Right atrium auricular region (tissue), 2 donors: Measurements from ENCODE around the gene DNAJC7. TPM values are rescaled to one million over a fixed set of nuclear protein-coding genes. Genes with fewer than 3 reads are reported as not detected.

Source experiments
- DNase-seq: peaks from one replicate; pipeline ENCODE4 v3.0.0-alpha.2; 2019; ENCODE audit warnings: low spot score
- H3K27ac ChIP-seq, 2 donors: fragments of 200-600 bp; sonication (generic); 1 replicate in 1 of 2; 2 replicates in 1 of 2; pipeline ENCODE4 v1.5.1; 2016 to 2019
- H3K27me3 ChIP-seq, 2 donors: fragments of 200-600 bp; sonication (generic); one replicate each; pipeline versions ENCODE4 v1.5.1 to v1.6.0; 2017 to 2019
- H3K36me3 ChIP-seq: fragments of 200-600 bp; sonication (generic); one replicate; pipeline ENCODE4 v1.5.1; 2016
- H3K4me1 ChIP-seq, 2 donors: fragments of 200-600 bp; sonication (generic); one replicate each; pipeline versions ENCODE4 v1.5.1 to v1.6.0; 2017 to 2019
- H3K4me3 ChIP-seq, 2 donors: fragments of 200-600 bp; sonication (generic); 1 replicate in 1 of 2; 2 replicates in 1 of 2; pipeline ENCODE4 v1.5.1; 2017 to 2019; ENCODE audit warnings: mild to moderate bottlenecking in 1 of 2, moderate library complexity in 1 of 2
- H3K9me3 ChIP-seq, 2 donors: fragments of 200-600 bp; sonication (generic); one replicate each; pipeline ENCODE4 v1.5.1; 2019
- total RNA-seq, 2 donors: library from RNA; depleted of rRNA; stranded (reverse); fragments of >200 nt; gene quantifications; one replicate each; pipeline ENCODE4 v1.1.0, GENCODE V29; 2016
- TF ChIP-seq, protein P1 (sequence below), 2 donors: fragments of 200-600 bp; sonication (generic); IDR thresholded peaks; one replicate each; pipeline ENCODE4 v1.5.1; 2019; ENCODE audit warnings: antibody characterized with exemption in 2 of 2

DNAJC7 gene
- total RNA-seq, 2 donors from 2014 or later = 42.7 to 47.1 TPM

DNA sequence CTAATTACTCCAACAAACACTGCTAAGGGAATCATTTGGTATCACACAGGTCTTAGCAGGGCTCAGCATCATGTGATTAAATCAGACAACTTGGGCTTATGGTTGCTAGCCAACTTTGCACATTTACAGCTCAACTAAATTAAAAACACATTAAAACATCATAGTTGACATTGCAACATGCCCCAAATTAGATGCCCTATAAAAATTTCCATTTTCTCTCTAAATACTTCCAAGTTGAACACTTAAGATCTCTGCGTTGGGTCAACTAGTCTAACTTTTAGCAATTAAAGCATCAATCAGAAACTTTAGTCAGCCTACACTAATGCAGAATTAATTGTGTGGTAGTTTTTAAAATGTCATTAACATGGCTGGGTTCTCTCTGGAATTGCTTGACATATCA, 12.1 kb downstream of the DNAJC7 start:
- Histone ChIP-seq H3K27me3 (no peaks in the 10 kb centered on the region), H3K36me3 (peaks cover 20% of the 10 kb centered on the region), H3K9me3 (no peaks in the 10 kb centered on the region), H3K27ac (no peak overlapping the region), H3K4me1 (peaks cover 0 to 52% of the 10 kb centered on the region in 2 donors), H3K4me3 (no peak overlapping the region)
- no peak for DNase-seq
- TF ChIP-seq, protein P1, sequence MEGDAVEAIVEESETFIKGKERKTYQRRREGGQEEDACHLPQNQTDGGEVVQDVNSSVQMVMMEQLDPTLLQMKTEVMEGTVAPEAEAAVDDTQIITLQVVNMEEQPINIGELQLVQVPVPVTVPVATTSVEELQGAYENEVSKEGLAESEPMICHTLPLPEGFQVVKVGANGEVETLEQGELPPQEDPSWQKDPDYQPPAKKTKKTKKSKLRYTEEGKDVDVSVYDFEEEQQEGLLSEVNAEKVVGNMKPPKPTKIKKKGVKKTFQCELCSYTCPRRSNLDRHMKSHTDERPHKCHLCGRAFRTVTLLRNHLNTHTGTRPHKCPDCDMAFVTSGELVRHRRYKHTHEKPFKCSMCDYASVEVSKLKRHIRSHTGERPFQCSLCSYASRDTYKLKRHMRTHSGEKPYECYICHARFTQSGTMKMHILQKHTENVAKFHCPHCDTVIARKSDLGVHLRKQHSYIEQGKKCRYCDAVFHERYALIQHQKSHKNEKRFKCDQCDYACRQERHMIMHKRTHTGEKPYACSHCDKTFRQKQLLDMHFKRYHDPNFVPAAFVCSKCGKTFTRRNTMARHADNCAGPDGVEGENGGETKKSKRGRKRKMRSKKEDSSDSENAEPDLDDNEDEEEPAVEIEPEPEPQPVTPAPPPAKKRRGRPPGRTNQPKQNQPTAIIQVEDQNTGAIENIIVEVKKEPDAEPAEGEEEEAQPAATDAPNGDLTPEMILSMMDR (IDR thresholded peaks at IDR 0.05) = no peak

DNA sequence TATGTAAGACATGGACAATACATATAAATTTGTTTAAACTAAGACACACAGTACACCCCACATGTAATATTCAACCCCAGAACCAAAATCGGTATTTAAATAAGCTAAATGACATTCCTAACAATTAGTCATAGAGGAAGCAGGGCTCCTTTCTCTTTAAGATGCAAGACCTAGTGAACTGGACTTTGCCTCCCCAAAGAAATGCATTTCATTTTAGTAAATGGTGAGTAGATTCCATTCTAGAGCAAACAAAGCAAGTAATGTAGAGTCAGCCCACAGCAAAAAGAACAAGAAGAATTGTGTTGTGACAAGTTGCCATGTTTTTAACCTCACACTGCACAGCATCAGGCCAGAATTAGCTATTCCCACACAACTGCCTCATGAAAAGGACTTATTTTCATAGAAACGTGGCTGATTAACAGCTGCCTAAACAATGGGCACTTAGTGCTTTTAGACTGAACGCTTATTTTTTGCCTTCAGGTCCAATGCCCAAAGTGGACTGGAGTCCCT, 14.4 kb downstream of the DNAJC7 start:
- H3K9me3 ChIP-seq = no peaks in the 10 kb centered on the region
- no peaks in the 10 kb centered on the region for H3K27me3 ChIP-seq
- H3K36me3 ChIP-seq = peaks cover 43% of the 10 kb centered on the region
- H3K27ac ChIP-seq = no peak overlapping the region
- TF ChIP-seq, protein P1 (IDR thresholded peaks at IDR 0.05) = no peak
- no peak overlapping the region for H3K4me3 ChIP-seq
- H3K4me1 ChIP-seq = peaks cover 0 to 35% of the 10 kb centered on the region in 2 donors
- DNase-seq = no peak

DNA sequence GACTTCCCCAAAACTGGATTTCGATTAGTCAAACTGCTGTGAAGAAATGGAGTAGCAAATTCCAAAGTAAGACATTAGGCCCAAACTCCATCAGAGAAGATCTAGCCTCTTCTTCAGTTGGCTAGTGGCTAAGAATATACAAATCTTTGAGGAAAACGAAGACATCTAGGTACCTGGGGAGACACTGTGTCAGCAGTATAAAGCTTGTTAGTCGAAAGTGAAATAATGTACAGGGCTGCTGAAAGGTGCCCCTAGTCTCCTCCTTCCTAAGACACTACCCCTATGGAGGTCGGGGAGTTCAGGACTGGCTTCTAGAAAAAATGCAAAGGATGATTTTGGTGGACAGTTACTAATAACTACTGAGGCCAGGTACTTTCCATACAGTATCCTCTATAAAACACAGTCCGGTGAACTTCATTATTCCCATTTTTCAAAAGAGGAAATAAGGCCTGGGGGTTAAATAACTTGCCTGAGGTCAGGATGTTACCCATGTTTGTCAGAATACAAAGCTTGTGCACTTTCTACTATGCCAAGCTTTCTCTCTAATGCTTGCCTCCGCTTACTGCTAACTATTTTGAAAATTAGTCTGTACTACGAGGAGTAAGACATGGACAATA, 15.0 kb downstream of the DNAJC7 start:
- DNase-seq = no peak
- Histone ChIP-seq H3K9me3 (no peaks in the 10 kb centered on the region), H3K4me3 (no peak overlapping the region), H3K36me3 (peaks cover 49% of the 10 kb centered on the region), H3K4me1 (peaks cover 0 to 30% of the 10 kb centered on the region in 2 donors), H3K27ac (no peak overlapping the region), H3K27me3 (no peaks in the 10 kb centered on the region)
- TF ChIP-seq, protein P1 (IDR thresholded peaks at IDR 0.05) = no peak

DNA sequence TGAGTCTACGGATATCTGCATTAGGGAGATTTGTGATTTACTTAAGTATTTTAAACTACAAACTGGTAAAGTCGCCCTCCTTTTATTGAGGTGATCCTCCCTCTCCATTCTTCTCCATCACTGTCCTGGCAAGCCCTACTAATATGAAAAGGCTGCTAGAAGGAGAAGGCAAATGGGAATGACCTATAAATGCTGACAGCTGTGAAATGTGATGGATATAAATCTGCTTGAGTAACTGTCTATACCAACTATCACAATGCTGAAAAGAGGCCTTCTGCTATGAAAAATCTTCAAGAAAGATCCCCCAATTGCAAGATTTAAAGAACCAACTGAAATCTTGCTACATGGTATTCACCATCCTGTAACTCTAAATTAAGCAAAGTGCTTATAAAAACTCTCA, 15.5 kb downstream of the DNAJC7 start:
- Histone ChIP-seq H3K27ac (no peak overlapping the region), H3K4me3 (no peak overlapping the region), H3K27me3 (no peaks in the 10 kb centered on the region), H3K9me3 (no peaks in the 10 kb centered on the region), H3K36me3 (peaks cover 55% of the 10 kb centered on the region), H3K4me1 (peaks cover 0 to 24% of the 10 kb centered on the region in 2 donors)
- TF ChIP-seq, protein P1 (IDR thresholded peaks at IDR 0.05) = no peak
- DNase-seq = no peak

DNA sequence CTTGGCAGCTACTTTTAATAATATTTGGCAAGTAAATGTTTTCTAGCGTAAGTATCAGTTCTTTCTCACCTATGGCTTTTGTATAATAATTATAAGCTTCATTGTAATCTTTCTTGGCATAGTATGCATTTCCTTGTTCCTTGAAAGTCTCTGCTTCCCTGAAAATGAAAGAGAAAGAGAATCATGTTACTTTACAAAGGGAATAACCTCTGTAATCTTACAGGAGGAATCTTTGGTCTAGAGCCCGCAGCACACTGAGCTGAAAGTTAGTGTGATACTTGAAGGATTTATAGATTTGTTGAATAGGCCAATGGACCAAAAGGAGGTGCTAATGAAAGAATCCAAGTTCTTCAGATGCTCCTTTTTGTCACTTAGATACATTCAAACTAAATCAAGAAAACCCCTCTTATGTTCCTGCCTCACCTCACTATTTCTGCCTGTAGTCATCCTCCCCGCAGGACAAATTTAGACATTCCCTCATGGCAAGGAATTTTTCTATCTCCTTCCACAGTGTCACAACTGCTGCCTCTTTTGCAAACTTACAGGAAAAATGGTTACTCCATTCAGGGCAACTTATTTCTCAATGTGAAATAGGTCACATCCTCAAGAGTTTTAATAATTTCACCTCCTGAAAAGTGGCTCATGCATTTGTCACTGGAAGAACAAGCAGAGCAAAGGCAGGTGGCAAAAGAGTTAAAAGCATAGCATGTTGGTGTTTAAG, 16.7 kb downstream of the DNAJC7 start:
- Histone ChIP-seq H3K4me3 (no peak overlapping the region), H3K4me1 (peaks cover 0 to 17% of the 10 kb centered on the region in 2 donors), H3K36me3 (peaks cover 66% of the 10 kb centered on the region), H3K27me3 (no peaks in the 10 kb centered on the region), H3K9me3 (no peaks in the 10 kb centered on the region), H3K27ac (no peak overlapping the region)
- TF ChIP-seq, protein P1 (IDR thresholded peaks at IDR 0.05) = no peak
- DNase-seq = no peak
